HG03196 (cell line): ENCODE results near the gene FZD10.

ENCODE experiments used
- ATAC-seq: cut with Tn5 transposase; IDR thresholded peaks from one replicate; pipeline ENCODE4 v1.9.1; 2021; ENCODE audit not compliant: unreplicated experiment

FZD10 gene

GRCh38 chr12:130131025-130131424 lies 31.2 kb upstream of the FZD10 start:
- ATAC-seq: no peak

DNA sequence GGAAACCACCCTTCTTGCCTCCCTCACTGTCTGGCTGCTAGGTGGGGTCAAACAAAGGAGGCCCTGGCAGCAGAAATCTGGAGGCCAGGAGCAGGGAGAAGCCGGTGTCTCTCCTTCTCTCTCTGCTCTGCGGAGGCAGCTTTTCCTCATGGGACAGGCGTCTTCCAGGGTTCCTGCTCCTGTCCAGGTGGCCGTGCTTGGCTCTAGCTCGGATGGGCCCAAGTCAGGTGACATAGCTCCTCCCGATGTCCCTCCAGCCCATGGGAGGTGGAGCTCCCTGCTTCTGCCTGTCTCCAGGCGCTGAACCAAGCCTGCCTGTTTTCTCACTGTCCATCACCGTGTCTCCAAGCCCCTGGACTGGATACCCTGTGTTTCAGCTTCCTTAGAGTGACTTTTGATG lies 30.5 kb upstream of the FZD10 start:
- no peak for ATAC-seq

GRCh38 chr12:130132831-130133511 lies 29.3 kb upstream of the FZD10 start:
- ATAC-seq: no peak

GRCh38 chr12:130133851-130134562 lies 28.3 kb upstream of the FZD10 start:
- no peak for ATAC-seq

GRCh38 chr12:130134563-130134915 lies 27.7 kb upstream of the FZD10 start:
- no peak for ATAC-seq

- no peak for ATAC-seq
Measured at GRCh38 chr12:130136509-130137039, 25.7 kb upstream of the FZD10 start.

DNA sequence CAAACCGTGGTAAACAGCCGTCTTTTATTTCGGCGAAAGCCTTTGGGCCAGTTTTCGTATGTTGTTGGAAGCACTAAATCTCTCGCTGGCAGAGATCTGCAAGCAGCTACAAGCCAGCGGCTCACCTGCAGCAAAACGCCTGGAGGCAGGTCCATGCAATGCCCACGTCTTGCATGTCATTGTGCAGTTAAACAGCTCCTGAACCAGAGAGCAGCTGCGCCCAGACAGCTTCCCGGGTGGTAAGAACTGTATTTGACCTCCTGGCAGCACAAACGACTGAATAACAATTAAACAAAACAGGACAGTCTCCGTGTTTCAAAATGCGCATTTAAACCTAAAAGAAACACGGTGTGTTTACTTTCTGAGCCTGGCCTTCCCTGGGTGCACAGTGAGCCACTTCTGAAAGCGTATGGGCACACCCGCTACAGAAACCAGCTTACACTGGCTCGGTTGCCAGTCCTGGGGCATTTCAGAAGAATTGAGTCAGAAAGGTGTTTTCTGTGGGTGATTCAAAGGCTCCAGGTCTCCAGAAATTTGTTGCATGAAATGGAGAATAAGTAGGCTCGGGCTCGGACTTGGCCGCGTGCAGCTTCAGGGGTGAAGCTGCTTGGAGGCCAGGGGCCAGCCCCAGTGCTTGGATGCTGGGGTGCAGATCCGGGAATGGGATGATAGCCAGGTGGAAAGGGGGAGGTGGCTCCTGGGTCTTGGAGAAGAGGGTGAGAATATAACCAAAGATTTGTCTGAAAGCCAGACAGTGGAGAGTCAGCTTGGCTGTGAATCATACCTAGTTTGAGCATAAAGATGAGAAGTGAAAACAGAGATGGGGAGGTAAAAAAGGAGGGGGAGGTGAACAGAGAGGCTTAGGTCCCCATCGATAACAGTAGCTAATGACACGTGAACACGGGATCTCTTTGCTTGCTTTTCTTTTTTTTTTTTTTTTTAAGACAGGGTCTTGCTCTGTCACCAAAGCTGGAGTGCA lies 24.9 kb upstream of the FZD10 start:
- no peak for ATAC-seq

DNA sequence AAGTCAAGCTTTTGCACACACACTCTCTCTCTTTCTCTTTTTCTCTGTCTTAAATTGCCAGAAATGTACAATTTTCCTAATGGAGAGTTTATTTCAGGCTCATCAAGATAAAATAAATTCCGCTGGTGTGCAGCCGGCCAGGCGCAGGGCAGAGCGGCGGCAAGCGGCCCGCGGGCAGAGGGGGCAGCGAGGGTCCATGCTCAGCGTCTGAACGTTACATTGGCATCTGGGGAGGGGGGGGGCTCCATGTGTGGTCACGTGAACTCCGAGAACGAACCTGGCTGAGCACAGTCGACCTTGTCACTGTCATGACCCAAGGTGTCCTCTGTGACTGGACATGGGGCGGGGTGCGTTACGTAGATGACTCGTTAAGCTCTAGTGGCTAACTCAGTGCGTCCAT lies 23.8 kb upstream of the FZD10 start:
- ATAC-seq: no peak

DNA sequence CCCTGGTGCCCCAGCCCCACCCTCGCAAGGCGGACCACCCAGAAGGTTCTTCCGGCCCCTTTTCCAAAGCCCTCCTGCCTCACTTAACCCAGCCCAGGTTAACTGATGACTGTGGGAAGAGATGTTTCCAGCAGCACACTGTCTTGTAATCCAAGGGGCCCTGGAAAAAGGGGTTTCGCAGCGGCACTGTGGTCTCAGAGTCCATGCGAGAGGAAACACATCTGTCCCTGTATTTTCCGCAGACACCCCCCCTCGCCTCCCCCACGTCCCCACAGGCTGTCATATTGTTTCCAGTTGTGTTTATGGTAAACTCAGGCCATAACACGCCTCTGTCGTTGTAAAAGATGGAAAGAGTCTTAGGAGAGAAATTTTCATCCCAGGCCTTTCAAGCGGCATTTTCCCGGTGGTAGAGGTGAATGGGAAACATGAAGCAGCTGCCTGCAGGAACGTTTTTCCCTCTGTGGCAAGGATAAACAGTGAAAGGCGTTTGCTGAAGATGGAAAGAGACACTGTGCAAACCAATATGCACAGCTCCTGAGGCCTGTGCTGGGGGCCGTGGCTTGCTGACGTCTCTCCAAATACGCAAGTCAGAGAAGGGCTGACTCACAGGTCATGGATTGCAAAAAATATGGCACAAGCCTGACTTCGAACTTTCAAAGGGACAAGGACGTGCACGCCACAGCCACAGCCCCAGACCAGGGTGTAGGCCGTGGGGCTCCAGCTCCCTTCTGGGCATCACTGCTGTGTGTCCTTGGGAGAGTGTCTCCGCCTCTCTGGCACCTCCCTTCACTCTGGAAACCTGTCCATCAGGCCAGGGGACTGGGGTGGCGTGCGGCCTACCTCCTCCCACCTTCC lies 22.5 kb upstream of the FZD10 start:
- no peak for ATAC-seq

GRCh38 chr12:130141105-130141504 lies 21.2 kb upstream of the FZD10 start:
- ATAC-seq: no peak

GRCh38 chr12:130141901-130142683 lies 20.2 kb upstream of the FZD10 start:
- no peak for ATAC-seq

DNA sequence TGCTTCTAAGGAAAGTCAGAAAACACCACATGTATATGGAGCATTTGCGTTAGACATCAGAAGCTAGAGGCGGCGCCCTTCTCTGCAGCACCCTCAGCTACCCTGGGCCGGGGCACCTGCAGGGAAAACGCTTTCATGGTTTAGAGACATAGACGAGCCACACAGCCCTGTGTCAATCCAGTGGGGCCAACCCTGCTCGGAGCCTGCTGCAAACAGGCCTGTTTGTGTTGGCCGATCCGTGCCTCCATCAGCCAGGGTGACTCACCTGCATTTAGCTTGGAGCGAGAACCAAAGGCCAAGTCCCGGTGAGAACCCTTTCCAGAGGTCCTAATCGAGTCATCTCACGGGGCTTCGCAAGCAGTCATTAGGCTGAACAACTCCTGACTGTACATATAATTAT lies 19.5 kb upstream of the FZD10 start:
- ATAC-seq: no peak

GRCh38 chr12:130143136-130143535 lies 19.1 kb upstream of the FZD10 start:
- ATAC-seq: no peak

- ATAC-seq: no peak
Measured at GRCh38 chr12:130144256-130144655, 18.0 kb upstream of the FZD10 start.

GRCh38 chr12:130145731-130146130 lies 16.5 kb upstream of the FZD10 start:
- ATAC-seq: no peak

DNA sequence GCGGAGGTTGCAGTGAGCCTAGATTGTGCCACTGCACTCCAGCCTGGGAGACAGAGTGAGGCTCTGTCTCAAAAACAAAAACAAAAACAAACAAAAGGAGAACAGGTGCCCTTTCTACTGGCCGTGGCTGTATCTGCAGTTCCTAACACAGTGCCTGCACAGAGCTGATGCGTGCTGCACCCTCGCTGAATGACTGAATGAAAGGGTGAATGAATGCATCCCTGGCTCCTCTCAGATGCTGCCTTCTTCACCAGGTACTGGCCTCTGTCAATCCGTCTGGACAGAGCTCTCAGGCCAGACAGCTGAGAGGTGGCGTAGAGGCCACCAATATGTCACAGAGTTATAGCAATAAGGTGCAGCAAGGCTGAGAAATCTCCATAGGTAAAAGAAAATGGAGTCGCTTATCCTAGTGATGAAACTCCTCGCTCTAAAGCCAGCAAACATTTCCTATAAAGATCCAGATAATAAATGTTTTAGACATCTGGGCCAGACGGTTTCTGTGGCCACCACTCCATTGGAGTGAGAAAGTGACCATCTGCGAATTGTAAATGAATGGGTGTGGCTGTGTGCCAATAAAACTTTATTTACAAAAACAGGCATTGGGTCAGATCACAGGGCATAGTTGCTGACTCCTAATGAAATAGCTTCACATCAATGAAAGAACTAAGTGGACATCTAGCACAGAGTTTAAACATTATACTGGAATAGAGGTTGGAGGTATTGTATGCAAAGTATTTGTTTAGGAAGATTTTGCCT lies 15.9 kb upstream of the FZD10 start:
- ATAC-seq: no peak

DNA sequence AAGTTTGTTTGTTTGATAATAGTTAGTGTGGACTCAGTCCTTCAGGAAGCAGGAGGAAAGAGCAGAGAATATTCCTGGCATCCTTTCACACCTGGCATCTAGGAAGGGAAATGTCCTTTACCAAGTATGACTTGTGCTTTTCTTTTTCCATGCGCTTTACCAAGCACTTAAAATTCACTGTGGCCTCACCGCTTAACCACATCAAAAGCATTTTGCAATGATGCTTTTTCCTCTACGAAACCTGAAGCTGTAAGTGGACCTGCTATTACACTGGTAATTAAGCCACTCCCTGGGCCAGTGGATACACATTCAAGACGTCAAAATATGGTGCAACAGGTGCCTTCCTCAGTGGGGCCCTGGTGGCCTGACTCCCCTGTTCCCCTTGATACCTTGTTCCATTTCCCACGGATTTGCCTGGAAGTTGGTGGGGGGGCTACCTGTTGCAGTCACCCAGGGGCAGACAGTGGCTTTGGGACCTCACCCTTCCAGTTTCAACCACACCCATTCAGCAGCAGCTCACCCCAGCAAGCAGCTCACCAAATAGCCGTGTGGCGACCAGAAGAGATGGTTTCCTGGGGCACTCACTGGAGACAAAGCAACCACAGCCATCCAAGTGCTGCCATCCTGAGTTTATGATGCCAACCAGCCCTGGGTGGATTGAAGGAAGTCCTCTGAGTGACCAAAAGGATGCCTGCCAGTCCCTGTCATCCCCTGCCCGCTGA lies 14.2 kb upstream of the FZD10 start:
- no peak for ATAC-seq

GRCh38 chr12:130151846-130152245 lies 10.4 kb upstream of the FZD10 start:
- no peak for ATAC-seq
